GM21423 (cell line): Measurements from ENCODE around the gene PLCB1.

Experiments used
- ATAC-seq: cut with Tn5 transposase; IDR thresholded peaks from one replicate; pipeline ENCODE4 v1.9.1; 2021; ENCODE audit warnings: mild to moderate bottlenecking, moderate library complexity; ENCODE audit not compliant: unreplicated experiment

The PLCB1 gene

DNA sequence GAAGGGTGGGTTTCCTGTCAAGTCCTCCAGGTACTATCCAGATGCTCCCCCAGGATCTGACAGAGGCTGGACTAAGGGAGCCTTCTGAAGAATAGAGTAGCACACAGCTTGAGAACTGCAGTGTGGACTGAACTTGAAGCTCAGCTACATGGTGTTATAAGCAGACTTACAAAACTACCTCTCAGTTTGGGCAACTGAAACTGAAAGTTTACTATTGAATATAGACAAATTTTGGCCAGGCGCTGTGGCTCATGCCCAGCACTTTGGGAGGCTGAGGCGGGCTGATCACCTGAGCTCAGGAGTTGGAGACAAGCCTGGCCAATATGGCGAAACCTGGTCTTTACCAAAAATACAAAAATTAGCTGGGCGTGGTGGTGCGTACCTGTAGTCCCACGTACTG lies 348.5 kb downstream of the PLCB1 start:
- no peak for ATAC-seq

DNA sequence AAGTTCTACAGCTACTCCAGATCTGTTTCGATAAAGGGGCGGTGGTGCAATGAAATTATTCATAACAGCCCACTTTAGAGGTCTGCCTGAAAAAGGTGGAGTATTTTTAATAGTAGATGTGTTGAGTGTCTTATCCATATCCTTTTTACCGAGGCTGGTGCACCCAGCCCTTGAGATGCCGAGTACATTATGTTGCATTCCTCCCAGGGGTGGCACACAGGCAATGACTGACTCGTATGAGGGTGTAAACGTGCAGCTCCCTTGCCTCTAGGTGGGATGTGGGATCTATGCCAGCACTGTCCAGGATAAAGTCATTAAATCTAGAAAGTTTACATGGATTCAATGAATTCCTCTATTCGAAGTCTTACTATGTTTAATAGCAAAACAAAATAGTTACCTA lies 355.6 kb downstream of the PLCB1 start:
- ATAC-seq: no peak

DNA sequence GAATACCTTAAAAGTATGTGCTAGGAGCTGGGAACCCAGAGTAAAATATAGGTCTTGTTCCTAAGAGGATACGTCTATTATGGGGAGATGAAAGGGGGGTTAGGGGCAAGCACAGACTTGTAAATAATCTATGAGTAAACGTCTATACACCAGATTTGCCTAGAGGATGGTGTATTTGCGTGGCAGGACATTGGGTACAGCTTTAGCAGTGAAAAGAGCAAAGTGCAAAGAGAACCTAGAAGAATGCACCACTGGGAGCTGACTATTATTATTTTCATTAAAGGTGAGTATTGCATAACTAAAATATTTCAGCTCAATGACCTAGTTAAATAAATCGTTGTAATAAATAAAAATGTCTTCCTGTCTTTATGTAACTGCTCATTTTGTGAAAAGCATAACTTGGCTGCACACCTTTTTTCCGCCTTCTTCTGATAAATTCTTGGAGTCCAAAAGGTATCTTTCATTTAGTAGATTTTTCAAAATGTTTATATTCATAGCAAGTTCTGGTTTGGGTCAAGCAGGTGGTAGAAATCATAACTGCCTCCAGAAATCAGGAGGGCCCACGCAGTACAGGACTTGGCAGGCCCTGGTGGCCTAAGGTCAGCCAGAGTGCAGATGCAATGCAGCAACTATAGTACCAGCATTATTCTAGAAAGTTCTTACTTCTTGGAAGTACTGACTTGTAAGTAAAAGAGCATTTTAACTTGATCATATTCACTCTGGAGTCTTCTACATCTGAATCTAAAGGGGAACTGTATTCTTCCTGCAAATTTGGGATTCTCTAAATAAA lies 357.2 kb downstream of the PLCB1 start:
- ATAC-seq: no peak

DNA sequence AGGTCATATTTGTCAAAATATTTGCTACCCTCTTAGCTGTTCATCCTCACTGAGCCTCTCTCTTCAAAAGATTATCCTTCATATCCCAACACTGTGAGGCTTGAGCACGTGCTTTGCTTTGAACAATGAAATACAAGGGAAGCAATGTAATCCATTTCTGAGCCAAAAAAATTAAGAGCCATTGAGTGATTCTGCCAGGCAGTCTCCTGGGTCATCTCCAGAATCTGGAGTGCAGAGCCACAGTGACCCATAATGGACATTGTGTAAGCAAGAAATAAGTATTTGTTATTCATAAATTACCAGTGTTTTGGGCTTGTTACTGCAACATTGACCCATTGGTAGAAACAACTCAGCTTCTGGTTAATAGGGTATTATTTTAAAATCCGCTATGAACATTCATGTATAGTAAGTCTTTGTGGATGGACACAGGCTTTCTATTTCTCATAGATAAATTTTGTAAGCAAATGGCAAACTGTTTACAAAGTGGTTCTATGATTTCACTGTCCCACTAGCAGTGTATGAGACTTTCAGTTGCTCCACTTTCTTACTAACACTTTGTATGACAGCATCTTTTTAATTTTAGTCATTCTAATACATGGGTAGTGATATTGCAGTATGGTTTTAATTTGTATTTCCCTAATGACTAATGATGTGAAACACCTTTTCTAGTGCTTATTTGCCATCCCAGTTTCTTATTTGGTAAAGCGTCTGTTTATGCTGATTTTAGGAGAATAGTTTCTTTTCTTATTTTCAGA lies 358.2 kb downstream of the PLCB1 start:
- no peak for ATAC-seq

DNA sequence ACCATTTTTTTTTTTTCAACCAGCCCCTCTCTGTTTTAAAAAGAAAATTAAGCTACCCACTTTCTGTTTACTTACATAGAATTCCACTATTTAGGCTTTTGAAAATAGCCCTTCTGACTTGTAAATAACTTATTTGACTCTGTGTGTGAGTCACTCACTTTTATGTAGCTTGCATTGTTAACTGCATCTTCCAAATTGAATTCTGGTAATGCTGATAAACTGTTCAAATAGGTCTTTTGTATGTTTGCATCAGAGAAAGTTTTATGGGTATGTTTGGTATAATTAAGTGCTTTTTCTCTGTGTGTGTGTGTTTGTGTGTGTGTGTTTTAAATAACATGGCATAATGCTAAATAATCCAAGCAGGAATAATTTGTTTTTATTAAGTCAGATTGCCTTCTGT lies 360.1 kb downstream of the PLCB1 start:
- no peak for ATAC-seq

DNA sequence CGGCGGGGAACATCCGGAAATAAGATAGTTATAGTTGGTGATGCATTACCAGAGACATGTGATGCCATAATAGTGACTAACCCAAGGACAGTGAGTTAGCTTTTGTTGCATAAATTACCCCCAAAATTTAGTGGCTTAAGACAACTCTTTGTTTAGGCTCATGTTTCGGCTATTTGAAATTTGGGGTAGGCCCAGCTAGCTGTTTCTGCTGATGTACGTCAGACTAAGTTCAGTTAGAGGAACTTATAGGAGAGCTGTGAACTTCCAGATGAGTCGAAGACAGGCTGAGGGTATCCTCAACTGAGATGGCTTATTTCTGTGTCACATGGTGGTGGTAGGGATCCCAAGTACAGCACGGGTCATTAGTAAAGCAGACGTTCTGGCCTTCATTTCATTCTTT lies 366.5 kb downstream of the PLCB1 start:
- ATAC-seq: no peak

DNA sequence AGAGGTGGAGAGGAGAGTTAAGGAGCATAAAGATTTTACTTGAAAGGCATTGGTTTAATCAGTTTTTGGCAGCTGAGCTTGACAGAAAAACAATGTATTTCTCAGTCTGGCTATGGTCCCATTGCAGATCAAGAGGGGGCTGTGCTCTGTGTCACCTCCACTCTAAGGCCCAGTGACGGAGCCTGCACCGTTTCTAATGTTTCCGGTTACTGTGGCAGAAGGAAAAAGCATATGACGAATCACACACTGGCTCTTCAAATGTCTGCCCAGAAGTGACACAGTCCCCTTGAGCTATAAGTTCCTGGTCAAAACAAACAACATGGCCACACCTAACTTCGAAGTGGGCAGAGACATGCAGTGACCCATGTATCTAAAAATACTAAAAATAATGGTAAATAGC lies 372.0 kb downstream of the PLCB1 start:
- no peak for ATAC-seq

DNA sequence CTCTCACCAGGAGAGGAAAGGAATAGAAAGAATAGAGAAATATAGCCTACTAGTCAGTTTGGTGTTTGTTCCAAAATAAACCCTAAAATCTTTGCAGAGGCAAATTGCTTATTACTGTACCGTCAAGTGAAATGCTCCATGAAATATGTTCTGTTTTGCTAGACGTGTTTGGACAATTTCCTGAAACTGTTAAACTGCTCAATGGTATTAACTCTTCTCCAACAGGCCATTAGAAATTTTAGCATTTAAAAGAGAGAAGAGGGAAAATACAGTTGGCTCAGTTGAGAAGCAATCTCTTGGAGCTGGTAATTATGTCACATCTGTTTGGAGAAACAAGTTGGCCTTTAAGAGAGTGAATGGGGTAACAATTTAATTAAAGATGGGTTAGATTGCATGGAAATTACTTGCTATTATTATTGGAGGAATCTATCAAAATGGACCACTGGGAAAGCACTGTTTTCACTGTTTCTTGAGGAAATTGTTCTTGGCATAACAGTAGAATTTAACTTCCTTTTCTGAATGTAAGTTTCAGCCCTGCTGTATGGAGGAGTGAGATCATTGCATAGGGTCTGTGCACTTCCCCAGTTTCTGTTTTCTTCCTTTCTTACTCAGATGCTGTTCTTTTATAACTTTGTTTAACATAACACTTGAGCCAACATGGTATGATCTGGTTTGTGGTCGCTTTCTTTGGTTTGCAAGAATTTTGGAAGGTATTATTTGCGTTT lies 373.6 kb downstream of the PLCB1 start:
- no peak for ATAC-seq

DNA sequence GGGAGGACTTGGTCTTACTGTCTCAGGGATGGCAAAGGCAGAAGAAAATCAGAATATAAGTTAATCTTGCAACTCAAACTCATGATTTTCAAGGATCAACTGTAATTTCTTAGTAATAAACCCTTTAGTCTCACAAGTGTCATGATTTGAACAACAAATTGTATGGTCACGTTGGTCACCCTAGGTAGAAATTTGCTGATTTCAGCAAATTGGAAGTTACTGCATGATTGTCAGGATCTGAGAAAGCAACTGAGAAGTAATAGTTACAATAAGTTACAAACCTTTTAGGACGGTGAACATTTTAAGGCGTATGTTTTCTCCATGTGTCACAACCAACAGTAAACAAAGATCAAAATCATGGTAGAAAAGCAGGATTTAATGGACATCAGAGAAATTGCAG lies 375.2 kb downstream of the PLCB1 start:
- no peak for ATAC-seq

DNA sequence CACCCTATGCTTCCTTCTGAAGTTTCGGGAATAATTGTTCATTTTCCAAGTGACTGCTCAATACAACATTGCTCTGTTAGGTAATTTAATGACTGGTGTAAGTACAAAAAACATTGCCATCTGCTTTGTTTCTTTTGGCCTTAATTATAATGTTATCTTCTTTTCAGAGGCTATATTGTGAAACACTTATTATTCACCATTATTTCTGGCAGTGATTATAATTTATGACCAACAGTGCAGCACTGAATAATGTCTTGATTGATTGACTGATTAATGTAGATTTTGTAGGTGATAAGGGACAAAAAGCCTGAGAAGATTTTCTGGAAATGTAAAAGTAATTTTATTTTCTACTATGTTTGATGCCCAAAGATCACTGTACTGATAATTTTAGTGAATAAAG lies 377.7 kb downstream of the PLCB1 start:
- ATAC-seq: no peak

DNA sequence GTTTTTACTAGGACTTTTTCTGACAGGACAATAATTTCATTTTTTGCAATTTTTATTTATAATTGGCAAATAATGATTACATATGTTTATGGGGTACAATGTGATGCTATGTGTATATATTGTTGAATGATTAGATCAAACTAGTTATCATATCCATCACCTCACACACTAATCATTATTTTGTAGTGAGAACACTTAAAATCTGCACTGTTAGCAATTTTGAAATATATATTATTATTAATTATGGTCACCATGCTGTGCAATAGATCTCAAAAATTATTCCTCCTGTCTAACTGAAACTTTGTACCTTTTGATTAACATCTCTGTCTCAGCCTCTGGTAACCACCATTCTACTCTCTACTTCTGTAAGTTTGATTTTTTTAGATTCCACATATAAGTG lies 378.7 kb downstream of the PLCB1 start:
- ATAC-seq: no peak

DNA sequence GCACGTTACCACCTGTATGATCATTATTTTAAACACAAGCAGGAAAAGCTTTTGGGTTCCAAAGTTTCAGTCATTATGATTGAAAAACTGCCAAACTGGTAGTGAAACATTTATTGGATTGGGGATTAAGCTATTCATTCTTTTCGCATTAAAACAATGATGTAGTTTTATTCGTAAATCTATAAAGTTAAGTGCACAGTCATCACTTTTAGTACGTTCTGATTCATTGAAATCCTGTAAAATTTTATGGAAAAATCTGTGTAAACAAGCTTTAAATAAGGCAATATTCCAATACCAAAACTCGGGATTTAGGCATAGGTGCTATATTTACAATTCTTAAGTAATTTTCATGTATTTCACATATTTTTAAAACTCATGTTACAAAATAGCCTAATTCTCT lies 379.9 kb downstream of the PLCB1 start:
- ATAC-seq: no peak

DNA sequence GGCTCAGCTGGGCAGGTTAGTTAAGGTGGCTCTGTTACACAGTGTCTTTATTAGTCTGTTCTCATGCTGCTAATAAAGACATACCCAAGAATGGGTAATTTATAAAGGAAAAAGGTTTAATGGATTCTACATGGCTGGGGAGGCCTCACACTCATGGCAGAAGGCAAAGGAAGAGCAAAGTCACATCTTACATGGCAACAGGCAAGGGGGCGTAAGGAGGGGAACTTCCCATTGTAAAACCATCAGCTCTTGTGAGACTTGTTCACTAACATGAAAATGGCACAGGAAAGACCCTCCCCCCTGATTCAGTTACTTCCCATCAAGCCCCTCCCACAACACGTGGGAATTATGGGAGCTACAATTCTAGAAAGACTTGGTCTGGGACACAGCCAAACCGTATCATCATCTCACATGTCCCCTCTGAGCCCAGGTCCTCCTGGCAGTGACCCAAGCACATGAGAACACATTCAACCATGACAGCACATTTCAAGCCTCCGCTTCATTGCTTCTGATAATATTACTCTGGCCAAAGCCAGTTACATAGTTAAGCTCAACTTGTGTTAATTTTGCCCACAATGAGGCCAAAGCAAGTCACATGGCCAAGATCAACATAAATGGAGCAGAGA lies 383.9 kb downstream of the PLCB1 start:
- ATAC-seq: no peak

DNA sequence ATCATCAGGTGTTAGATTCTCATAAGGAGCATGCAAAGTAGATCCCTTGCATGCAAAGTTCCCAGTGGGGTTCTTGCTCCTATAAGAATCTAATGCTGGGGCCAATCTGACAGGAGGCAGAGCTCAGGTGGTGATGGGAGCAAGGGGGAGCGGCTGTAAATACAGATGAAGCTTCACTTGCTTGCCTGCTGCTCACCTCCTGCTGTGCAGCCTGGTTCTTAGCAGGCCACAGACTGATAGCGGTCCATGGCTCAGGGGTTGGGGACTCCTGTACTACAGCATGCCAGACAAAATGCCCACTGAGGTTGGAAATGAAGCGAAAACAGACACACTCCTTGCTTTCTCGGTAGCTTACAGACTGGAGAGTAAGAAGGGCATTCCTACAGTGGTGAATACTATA lies 386.8 kb downstream of the PLCB1 start:
- no peak for ATAC-seq

DNA sequence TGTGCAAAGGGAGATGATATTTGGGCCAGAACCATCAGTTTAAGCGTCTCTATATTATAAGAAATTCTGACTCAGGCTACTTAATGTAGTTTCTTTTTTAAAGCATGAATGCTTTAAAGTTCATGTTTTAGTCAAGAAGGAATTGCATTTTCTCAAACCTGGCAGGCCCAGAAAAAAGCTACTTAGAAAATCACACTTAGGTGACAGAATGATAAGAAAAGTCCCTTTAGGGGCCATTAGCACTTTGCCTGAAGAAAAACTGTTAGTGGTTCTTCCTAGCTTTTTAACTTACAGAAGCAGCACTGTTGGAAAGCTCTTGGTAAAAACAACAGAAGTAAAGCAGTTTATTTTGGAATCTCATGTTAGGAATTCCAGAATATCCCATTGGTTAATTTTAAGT lies 387.8 kb downstream of the PLCB1 start:
- ATAC-seq: no peak

DNA sequence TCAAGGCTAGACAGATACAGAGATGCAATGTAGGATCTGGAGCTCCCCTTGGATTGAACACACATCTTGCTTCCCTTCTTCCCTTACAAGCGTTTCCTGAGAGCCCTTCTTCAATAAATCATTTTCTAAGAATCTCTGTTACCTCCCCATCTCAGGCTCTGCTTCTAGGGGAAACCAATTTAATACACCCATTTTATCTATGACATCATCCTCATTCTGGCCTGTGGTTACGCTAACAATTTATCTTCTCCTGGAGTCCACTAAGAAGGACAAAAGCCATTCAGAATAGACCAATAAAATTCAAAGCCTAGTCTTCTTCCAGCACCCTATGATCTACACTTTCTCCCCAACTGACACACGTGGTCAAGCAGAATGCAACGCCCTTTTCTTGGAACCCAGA lies 390.1 kb downstream of the PLCB1 start:
- ATAC-seq: no peak

DNA sequence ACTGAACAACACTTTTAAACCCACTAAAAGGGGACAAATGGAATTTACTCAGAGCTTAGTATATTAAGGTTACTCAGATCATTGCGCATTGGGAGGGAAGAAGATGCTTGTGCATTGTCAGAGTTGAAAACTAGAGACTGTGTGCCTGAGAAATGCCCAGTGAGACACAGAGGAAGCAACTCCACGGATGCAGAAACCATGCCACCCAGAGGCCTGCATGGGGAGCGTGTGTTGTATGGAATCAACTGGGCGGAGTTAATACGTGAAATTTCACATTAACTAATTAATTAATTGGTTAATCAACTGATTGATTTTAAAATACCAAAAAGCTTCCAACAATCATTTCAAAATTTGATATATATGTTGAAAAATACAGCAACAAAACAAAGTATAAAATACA lies 391.6 kb downstream of the PLCB1 start:
- no peak for ATAC-seq

DNA sequence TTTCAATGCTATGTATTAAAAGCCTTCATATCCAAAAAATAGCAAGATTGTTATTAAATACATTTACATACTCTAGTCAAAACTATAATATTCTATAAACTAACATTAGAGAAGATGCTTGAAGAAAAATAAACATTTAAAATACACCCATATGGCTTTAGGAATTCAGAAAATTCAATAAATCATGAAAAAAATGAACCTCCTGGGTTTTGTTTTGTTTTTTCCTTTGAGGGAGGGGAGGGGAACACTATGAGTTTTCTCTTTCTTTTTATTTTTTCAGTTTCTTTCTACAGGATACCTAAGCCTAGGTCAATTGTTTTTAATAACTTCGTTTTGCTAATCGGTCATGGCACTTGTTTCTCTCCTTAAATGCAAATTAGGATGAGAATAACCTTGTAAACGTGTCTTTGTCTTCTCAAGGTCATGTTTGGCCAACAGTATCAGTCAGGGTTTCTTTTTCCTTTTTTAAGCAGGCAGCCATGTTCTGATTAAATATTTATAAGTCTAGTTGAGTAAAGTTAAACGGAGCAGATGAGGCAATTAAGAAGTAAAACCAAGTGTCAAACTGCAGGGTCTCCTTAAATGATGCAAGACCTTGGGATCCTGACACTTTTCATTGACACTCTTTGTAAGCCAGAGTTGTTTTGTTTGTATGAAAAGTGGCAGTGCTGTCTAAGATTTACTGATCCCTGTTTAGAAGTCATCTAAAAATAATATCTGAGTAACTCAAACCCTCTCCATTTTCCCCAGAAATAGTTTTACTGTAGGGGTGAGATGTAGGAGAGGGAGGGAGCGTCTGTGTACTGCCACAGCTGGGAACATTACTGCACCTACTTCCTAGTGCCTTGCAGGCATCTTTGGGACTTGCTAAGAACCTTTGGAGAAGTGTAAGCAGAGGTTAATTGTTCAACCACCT lies 392.3 kb downstream of the PLCB1 start:
- ATAC-seq: no peak

DNA sequence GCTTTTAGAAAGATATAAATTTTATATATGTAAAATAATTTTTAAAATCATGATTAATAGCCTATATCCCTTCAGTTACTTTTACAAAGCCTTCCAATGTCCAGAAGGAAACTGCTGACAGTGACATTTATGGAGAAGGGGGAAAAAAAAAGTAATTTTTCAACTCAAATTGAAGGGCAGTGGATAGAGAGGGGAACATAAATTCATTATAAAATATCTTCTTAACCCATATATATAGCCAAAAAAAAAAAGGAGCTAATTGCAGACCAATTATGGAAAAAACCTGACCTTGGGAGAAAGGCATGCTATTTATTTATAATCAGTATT lies 392.9 kb downstream of the PLCB1 start:
- no peak for ATAC-seq

DNA sequence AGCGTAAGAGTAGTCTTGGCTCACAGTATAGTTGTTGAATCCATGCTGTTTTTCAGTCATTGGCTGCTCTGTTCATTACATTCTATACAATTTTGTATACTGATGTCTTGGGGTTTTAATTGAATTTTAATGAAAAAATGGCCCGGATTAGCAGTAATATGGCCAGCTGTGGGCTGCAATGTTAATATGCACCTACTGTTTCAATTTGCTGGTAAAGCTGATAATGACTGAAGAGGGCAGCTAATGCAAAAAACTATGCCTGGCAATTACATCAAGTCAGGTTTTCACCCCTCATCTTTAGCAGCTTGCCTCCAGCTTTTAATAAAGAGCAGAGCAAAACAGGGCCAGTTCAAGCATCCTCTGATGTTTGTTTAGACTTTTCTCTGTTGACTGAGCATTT lies 394.5 kb downstream of the PLCB1 start:
- no peak for ATAC-seq
